Measurements from ENCODE around the gene ANKRD42. TPM values are rescaled to one million over a fixed set of nuclear protein-coding genes. Genes with fewer than 3 reads are reported as not detected.
A peak's percentile ranks its signal among the peaks of the same experiment; 100 is the strongest.

The ANKRD42 gene
- total RNA-seq, 1 donor from 2014 or later, result 12.1 TPM

GRCh38 chr11:83249972-83250593 lies 56.6 kb downstream of the ANKRD42 start:
- no peak for DNase-seq (ENCODE audit: extremely low spot score, unreplicated experiment)
- H3K27me3 Mint-ChIP-seq, result no peaks in the 10 kb centered on the region
- H3K9me3 Mint-ChIP-seq, result no peaks in the 10 kb centered on the region
- no peak overlapping the region for H3K4me3 Mint-ChIP-seq
- peak; percentile 83 for TF ChIP-seq CTCF (conservative IDR thresholded peaks at IDR 0.05)
- H3K27ac Mint-ChIP-seq, result no peak overlapping the region
- no peaks in the 10 kb centered on the region for H3K36me3 Mint-ChIP-seq
- H3K4me1 Mint-ChIP-seq (ENCODE audit: unreplicated experiment), result no peaks in the 10 kb centered on the region

DNA sequence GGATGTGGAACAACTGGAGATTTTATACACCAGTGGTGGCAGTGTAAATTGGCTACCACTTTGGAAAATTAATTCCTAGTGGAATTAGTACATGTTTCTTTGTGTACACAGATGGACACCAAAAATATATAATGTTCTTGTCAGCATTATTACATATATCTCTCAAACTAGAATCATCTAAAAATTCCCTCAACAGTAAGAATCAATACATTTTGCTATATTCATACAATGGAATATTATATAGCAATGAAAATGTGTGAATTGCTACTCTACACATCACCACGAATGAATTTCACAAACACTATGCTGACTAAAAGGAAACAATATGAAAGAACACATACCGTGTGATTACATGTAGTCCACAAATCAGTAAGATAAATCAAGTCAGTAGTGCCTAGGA lies 58.8 kb downstream of the ANKRD42 start:
- H3K36me3 Mint-ChIP-seq, result peaks cover 4% of the 10 kb centered on the region
- peaks cover 4% of the 10 kb centered on the region for H3K4me1 Mint-ChIP-seq (ENCODE audit: unreplicated experiment)
- no peaks in the 10 kb centered on the region for H3K9me3 Mint-ChIP-seq
- no peak overlapping the region for H3K4me3 Mint-ChIP-seq
- no peak for DNase-seq (ENCODE audit: extremely low spot score, unreplicated experiment)
- H3K27me3 Mint-ChIP-seq, result no peaks in the 10 kb centered on the region
- no peak overlapping the region for H3K27ac Mint-ChIP-seq
- TF ChIP-seq CTCF (conservative IDR thresholded peaks at IDR 0.05), result no peak

GRCh38 chr11:83252941-83253340 lies 59.4 kb downstream of the ANKRD42 start:
- no peak for TF ChIP-seq CTCF (conservative IDR thresholded peaks at IDR 0.05)
- Mint-ChIP-seq H3K9me3 (no peaks in the 10 kb centered on the region), H3K27ac (no peak overlapping the region), H3K27me3 (no peaks in the 10 kb centered on the region), H3K4me1 (ENCODE audit: unreplicated experiment) (peaks cover 4% of the 10 kb centered on the region), H3K36me3 (peaks cover 4% of the 10 kb centered on the region), H3K4me3 (no peak overlapping the region)
- no peak for DNase-seq (ENCODE audit: extremely low spot score, unreplicated experiment)

- Mint-ChIP-seq H3K4me3 (no peak overlapping the region), H3K27ac (no peak overlapping the region), H3K27me3 (no peaks in the 10 kb centered on the region), H3K4me1 (ENCODE audit: unreplicated experiment) (peaks cover 4% of the 10 kb centered on the region), H3K9me3 (no peaks in the 10 kb centered on the region), H3K36me3 (peaks cover 4% of the 10 kb centered on the region)
- no peak for DNase-seq (ENCODE audit: extremely low spot score, unreplicated experiment)
- no peak for TF ChIP-seq CTCF (conservative IDR thresholded peaks at IDR 0.05)
Observed at GRCh38 chr11:83255366-83255765, 61.9 kb downstream of the ANKRD42 start.

DNA sequence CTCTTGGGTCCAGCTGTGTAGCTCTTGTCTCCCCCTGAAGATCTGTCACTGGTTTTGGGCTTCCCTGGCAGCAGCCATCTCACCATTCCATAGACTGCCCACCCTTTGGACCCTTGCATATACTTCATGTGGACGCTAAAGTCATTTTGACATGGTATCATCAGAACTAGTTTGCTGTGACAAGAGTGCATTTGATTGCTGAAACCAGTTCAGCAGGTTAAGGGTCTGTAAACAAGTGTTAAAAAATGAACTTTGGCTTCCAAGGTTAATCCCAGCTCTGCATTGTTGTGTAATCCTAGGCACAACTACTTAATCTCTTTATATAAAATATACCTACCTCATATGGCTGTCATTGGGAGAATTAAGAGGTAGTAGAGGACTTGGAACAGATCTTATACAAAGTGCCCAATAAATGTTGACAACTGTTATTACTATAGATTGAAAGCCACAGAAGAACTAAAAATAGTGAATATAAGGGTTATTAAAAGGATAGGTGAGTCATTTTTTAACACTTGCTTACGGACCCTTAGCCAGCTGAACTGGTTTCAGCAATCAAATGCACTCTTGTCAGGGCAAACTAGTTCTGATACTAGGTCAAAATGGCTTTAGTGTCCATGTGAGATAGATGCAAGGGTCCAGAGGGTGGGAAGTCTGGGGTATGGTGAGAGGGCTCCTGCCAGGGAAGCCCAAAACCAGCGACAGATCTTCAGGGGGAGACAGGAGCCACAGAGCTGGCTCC lies 63.3 kb downstream of the ANKRD42 start:
- Mint-ChIP-seq H3K27me3 (no peaks in the 10 kb centered on the region), H3K9me3 (no peaks in the 10 kb centered on the region), H3K4me3 (no peak overlapping the region), H3K27ac (peak overlapping the region; percentile 43), H3K36me3 (peaks cover 8% of the 10 kb centered on the region), H3K4me1 (ENCODE audit: unreplicated experiment) (peaks cover 4% of the 10 kb centered on the region)
- no peak for TF ChIP-seq CTCF (conservative IDR thresholded peaks at IDR 0.05)
- DNase-seq (ENCODE audit: extremely low spot score, unreplicated experiment), result no peak

Data from type B pancreatic cell (in vitro differentiated cells).